Activated T-cell treated with anti-CD3 and anti-CD28 coated beads, Interleukin-2, amount 50 U/mL, for 48 hours (primary cell): Measurements from ENCODE around the gene ATF1.
A peak's percentile ranks its signal among the peaks of the same experiment; 100 is the strongest.
"Not testable (repeated sequence)": the region's sequence is repeated elsewhere in the genome, so short reads cannot be mapped to it uniquely, and the experiment has no call there.

ENCODE experiments used
- DNase-seq, 2 experiments: peaks; one replicate each; pipeline ENCODE4 v3.0.0-alpha.2; 2020

ATF1 gene

GRCh38 chr12:50753232-50753769 lies 10.6 kb upstream of the ATF1 start:
- no peak for DNase-seq

GRCh38 chr12:50764286-50765094 lies 589 bp downstream of the ATF1 start:
- peak; percentile 79 to 85 for DNase-seq

GRCh38 chr12:50765095-50765911 lies 1.4 kb downstream of the ATF1 start:
- DNase-seq = peak; percentile 40 to 45

DNA sequence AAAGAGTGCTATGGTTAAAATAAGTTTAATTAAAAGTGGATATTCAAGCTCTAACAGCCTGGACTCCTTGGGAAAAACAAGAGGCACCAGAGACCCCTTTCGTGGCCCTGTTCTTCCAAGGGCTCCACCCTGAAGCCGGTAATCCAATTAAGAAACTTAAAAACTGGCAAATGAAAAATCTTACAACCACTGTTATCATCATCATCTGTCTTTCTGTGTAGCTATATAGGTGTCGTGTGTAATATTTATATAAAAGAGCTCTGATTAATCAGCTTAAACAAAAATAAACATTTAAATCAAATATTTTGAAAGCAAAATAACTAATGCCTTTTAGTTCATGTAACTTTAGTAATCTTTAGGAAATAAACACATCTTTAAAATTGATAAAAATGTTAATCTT lies 4.5 kb downstream of the ATF1 start:
- no peak for DNase-seq

- DNase-seq = not testable (repeated sequence)
These were observed 4.9 kb downstream of the ATF1 start for GRCh38 chr12:50768813-50769212.

- DNase-seq = no peak
These were observed 7.5 kb downstream of the ATF1 start for GRCh38 chr12:50771409-50771808.

DNA sequence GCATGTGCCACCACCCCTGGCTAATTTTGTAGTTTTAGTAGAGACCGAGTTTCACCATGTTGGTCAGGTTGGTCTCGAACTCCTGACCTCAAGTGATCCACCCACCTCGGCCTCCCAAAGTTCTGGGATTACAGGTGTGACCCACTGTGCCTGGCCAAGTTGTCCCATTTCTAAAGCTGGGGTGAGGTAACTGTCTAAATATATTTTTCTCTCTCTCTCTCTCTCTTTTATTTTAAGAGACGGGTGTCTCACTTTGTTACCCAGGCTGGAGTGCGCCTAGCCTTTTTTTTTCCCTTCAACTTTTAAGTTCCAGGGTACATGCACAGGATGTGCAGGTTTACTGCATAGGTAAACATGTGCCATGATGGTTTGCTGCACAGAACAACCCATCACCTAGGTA lies 8.6 kb downstream of the ATF1 start:
- DNase-seq = no peak

- DNase-seq = no peak
These were observed 9.0 kb downstream of the ATF1 start for GRCh38 chr12:50772877-50773276.

DNA sequence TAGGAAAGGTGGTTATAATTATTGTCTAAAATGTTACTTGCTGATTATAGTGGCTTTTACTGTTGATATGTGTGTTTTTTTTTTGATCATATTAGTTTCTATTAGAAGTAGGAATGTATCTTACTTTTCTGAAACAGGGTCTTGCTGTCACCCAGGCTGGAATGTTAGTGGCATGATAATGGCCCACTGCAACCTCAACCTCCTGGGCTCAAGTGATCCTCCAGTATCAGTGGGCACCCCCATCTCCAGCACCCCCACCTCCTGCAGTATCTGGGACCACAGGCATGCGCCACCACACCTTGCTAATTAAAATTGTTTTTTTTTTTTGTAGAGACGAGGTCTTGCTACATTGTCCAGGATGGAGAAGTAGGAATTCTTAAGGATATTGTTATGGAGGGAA lies 11.3 kb downstream of the ATF1 start:
- DNase-seq = no peak

DNA sequence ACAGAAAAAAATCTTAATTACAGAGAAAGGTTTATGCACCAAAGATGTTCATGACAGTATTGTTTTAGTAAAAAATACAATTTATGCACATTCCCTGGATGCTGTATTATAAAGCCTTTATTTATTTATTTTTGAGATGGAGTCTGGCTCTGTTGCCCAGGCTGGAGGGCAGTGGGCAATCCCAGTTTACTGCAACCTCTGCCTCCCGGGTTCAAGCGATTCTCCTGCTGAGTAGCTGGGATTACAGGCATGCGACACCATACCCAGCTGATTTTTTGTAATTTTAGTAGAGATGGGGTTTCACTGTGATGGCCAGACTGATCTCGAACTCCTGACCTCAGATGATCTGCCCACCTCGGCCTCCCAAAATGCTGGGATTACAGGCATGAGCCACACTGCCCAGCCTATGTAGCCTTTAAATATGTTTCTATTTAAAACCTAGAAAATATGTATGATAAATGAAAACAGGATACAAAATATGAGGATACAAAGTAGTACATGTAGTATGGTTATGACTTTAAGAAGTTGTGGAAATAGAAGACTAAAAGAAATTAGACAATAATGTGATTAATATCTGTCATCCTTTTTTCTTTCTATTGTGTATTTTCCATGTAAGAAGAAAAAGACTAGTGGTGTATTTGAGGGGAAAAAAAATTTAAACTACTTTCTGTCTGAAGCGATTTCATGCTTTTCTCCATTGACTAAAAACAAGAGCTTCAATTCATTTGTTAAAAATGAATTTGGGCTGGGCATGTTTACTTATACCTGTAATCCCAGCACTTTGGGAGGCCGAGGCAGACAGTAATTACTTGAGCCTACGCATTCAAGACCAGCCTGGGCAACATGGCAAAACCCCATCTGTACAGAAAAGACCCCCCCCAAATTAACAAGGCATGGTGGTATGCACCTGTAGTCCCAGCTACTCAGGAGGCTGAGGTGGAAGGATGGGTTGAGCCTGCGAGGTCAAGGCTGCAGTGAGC lies 13.1 kb downstream of the ATF1 start:
- no peak for DNase-seq

GRCh38 chr12:50778663-50779590 lies 15.0 kb downstream of the ATF1 start:
- no peak for DNase-seq

GRCh38 chr12:50780013-50780412 lies 16.1 kb downstream of the ATF1 start:
- DNase-seq = no peak

- DNase-seq = no peak
These were observed 20.6 kb downstream of the ATF1 start for GRCh38 chr12:50784501-50784900.

- no peak for DNase-seq
These were observed 21.6 kb downstream of the ATF1 start for GRCh38 chr12:50785406-50786001.

GRCh38 chr12:50786498-50787231 lies 22.8 kb downstream of the ATF1 start:
- no peak for DNase-seq

- DNase-seq = no peak
These were observed 23.7 kb downstream of the ATF1 start for GRCh38 chr12:50787618-50788017.

GRCh38 chr12:50788561-50788960 lies 24.7 kb downstream of the ATF1 start:
- no peak for DNase-seq

- no peak for DNase-seq
These were observed 26.2 kb downstream of the ATF1 start for GRCh38 chr12:50790081-50790480.

- no peak for DNase-seq
These were observed 36.0 kb downstream of the ATF1 start for GRCh38 chr12:50799908-50800307.

GRCh38 chr12:50803230-50803875 lies 39.5 kb downstream of the ATF1 start:
- DNase-seq = no peak
